ENCODE measurements around the gene AXDND1.

GRCh38 chr1:179334440-179334839, 31.3 kb upstream of the AXDND1 start:
- TF ChIP-seq POLR2AphosphoS5 (IDR thresholded peaks at IDR 0.05) (no peak), POLR2A (IDR thresholded peaks at IDR 0.05) (no peak), CTCF (IDR thresholded peaks at IDR 0.05) (no peak)

Data from stomach (tissue), 4 donors.